GM12878 (cell line): ENCODE data around the gene STON1. TPM values are rescaled to one million over a fixed set of nuclear protein-coding genes. Genes with fewer than 3 reads are reported as not detected.

Source experiments
- ATAC-seq: fragments of 200-7000 bp; cut with Tn5 transposase; 3 replicates; pipeline ENCODE4 v1.9.1; 2020; ENCODE audit warnings: mild to moderate bottlenecking, moderate library complexity
- BruUV-seq: library from RNA; stranded (reverse); fragments of 400-500 nt; replicated peaks from 2 replicates; lab custom pipeline; 2021; lab: Mats Ljungman, UMichigan
- CTCF ChIA-PET: fragments of 300-600 bp; sonication (Branson Sonifier 250); formaldehyde crosslinking; extraction: SDS; loops from one replicate; lab custom pipeline; 2021; ENCODE audit warnings: inconsistent platforms; lab: Yijun Ruan, JAX
- POLR2A ChIA-PET: fragments of 350-600 bp; formaldehyde crosslinking; extraction: SDS; loops from one replicate; lab custom pipeline; 2021; ENCODE audit warnings: inconsistent platforms; lab: Charles Lee
- RAD21 ChIA-PET: fragments of 300-600 bp; sonication (Branson Sonifier 250); formaldehyde crosslinking; loops from one replicate; lab custom pipeline; 2023; ENCODE audit warnings: antibody characterized with exemption; ENCODE audit not compliant: unreplicated experiment; lab: Charles Lee
- SMC1A ChIA-PET: fragments of 300-600 bp; sonication (Branson Sonifier 250); formaldehyde crosslinking; loops from one replicate; lab custom pipeline; 2023; ENCODE audit not compliant: unreplicated experiment, uncharacterized antibody; lab: Charles Lee
- DNase-seq: peaks from one replicate; pipeline ENCODE4 v3.0.0-alpha.2; 2011; ENCODE audit warnings: low read depth, low spot score
- FAIRE-seq: peaks from 3 replicates; lab custom pipeline; 2011; peaks lifted over from hg19 to GRCh38; lab: Jason Lieb, UNC
- H2AFZ ChIP-seq: 2 replicates; pipeline ENCODE4 v1.6.0; 2011; ENCODE audit warnings: low read depth, low read length, control low read depth; ENCODE audit not compliant: control insufficient read depth
- H3K27ac ChIP-seq: 2 replicates; pipeline ENCODE4 v1.5.1; 2011; ENCODE audit warnings: control low read depth; ENCODE audit not compliant: control insufficient read depth, insufficient read depth
- H3K27me3 ChIP-seq, 2 experiments: replicated peaks in 1 of 2; 2 replicates each; pipeline versions ENCODE4 v1.6.0 to v1.6.1; 2011; ENCODE audit warnings: low read length in 1 of 2; ENCODE audit not compliant: control insufficient read depth in 2 of 2, insufficient read depth in 2 of 2
- H3K36me3 ChIP-seq, 2 experiments: 2 replicates each; pipeline ENCODE4 v1.5.1; 2011; ENCODE audit warnings: low read length in 1 of 2; ENCODE audit not compliant: control insufficient read depth in 2 of 2, insufficient read depth in 2 of 2
- H3K4me1 ChIP-seq: 2 replicates; pipeline ENCODE4 v1.6.1; 2011; ENCODE audit warnings: mild to moderate bottlenecking, low read length, moderate library complexity, mixed read lengths; ENCODE audit not compliant: control insufficient read depth, insufficient read depth
- H3K4me2 ChIP-seq: 2 replicates; pipeline ENCODE4 v1.6.0; 2011; ENCODE audit warnings: control low read depth; ENCODE audit not compliant: control insufficient read depth, insufficient read depth
- H3K4me3 ChIP-seq: fragments of 200-600 bp; sonication (generic); 2 replicates; pipeline ENCODE4 v1.5.1; 2016
- H3K79me2 ChIP-seq: 2 replicates; pipeline ENCODE4 v1.6.0; 2011; ENCODE audit warnings: low read length; ENCODE audit not compliant: control insufficient read depth, insufficient read depth
- H3K9ac ChIP-seq: 2 replicates; pipeline ENCODE4 v1.8.0; 2011; ENCODE audit warnings: low read length, control low read depth, mixed read lengths; ENCODE audit not compliant: control insufficient read depth, insufficient read depth
- H3K9me3 ChIP-seq: replicated peaks from 3 replicates; pipeline ENCODE4 v1.5.1; 2011; ENCODE audit warnings: mild to moderate bottlenecking, low read length; ENCODE audit not compliant: control insufficient read depth, insufficient read depth
- H4K20me1 ChIP-seq: 2 replicates; pipeline ENCODE4 v1.6.0; 2011; ENCODE audit not compliant: control insufficient read depth, insufficient read depth
- EGR1 ChIP-seq, 2 experiments: IDR thresholded peaks; 1 replicate in 1 of 2; 2 replicates in 1 of 2; pipeline ENCODE4 v1.6.1; 2011 to 2012; ENCODE audit warnings: low read depth in 2 of 2, low read length in 2 of 2, borderline replicate concordance in 1 of 2, mild to moderate bottlenecking in 1 of 2, moderate library complexity in 1 of 2
- TAF1 ChIP-seq: IDR thresholded peaks from 2 replicates; pipeline ENCODE4 v1.6.1; 2011; ENCODE audit warnings: mild to moderate bottlenecking, low read depth, low read length, borderline replicate concordance
- WGBS: methylation state at CpG from one replicate; pipeline ENCODE4 v1.1.6; 2016; ENCODE audit warnings: low lambda C conversion rate; ENCODE audit not compliant: insufficient replicate concordance, insufficient coverage; ENCODE audit errors: missing lambda C conversion rate; 5-methylcytosine and 5-hydroxymethylcytosine counted together
- in situ Hi-C: fragments of 300-500 bp; cut with MboI; formaldehyde crosslinking; loops from 9 replicates; pipeline ENCODE4 v1.14.3; 2018; ENCODE audit warnings: mixed read lengths
- intact Hi-C: fragments of 100-400 bp; cut with micrococcal nuclease; formaldehyde crosslinking; loops from one replicate; pipeline ENCODE4 v1.14.2; 2022; ENCODE audit not compliant: unreplicated experiment
- polyA plus RNA-seq, 11 experiments: library from polyadenylated mRNA; depleted of rRNA in 4 of 11; unstranded in 6 of 11; stranded (reverse) in 5 of 11; fragments of >200 nt; fragmentation: Nextera tagmentation in 4 of 11; fragmentation: Illumina TruSeq in 1 of 11; extraction: Ambion mirVana in 4 of 11; extraction: Trizol in 1 of 11; gene quantifications; 1 replicate in 1 of 11; 2 replicates in 10 of 11; pipeline versions ENCODE4 v1.2.1 to v1.2.3, GENCODE V29; 2011 to 2016; ENCODE audit warnings: inconsistent platforms in 2 of 11, missing spikeins in 2 of 11, low read depth in 1 of 11
- total RNA-seq, 4 experiments: library from RNA; depleted of rRNA in 3 of 4; stranded (reverse); fragments of >200 nt in 3 of 4; fragmentation: Illumina TruSeq in 1 of 4; extraction: Trizol in 1 of 4; gene quantifications; 2 replicates each; pipeline versions ENCODE4 v1.2.1 to v1.2.3, GENCODE V29; 2013 to 2021
- TF ChIP-seq, protein P1 (sequence below): fragments of 450-650 bp; IDR thresholded peaks from 2 replicates; pipeline ENCODE4 v1.6.1; 2016; ENCODE audit warnings: mild to moderate bottlenecking, moderate library complexity, borderline replicate concordance

STON1 gene
- total and polyA plus RNA-seq, 10 of the 15 experiments (the other 5 are each of a cell fraction or from before 2014, with no cell fraction given): 0.11 to 0.90 (median 0.22) TPM; not detected in 2

DNA sequence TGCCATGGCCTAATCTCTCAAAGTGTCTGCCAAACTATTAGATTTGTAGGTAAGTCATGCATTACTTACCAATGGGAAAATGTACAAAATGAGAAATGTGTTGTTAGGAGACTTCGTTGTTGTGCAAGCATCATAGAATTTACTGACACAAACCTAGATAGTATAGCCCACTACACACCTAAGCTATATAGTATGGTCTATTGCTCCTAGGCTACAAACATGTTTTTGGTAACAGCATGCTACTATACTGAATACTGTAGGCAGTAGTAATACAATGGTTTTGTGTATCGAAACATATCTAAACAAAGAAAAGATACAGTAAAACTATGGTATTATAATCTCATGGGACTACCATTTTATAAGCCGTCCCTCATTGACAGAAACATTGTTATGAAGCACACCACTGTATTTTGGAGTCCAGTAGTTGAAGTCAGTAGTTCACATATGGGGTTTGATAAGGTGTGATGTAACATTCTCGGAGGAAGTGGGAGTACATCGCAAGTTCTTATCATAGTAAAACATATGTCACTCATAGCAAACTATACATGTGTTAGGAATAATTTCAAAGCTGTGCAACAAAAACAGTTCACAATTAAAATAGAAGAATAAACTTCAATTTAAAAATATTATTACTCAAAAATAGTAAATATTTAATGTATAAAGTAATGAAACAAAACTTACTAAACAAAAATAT is 75.7 kb downstream of the STON1 start:
- Histone ChIP-seq H2AFZ (no peak overlapping the region), H3K4me3 (no peak overlapping the region), H3K4me1 (no peaks in the 10 kb centered on the region), H3K36me3 (no peaks in the 10 kb centered on the region), H3K9ac (no peak overlapping the region), H3K9me3 (no peaks in the 10 kb centered on the region), H4K20me1 (no peaks in the 10 kb centered on the region), H3K27me3 (peaks cover 0 to 2% of the 10 kb centered on the region in 2 experiments; a peak in 3 of 4 replicates), H3K4me2 (no peak overlapping the region), H3K79me2 (no peaks in the 10 kb centered on the region), H3K27ac (no peak overlapping the region)
- ATAC-seq: no peak
- TF ChIP-seq TAF1 (no peak), EGR1 (IDR thresholded peaks at IDR 0.05; ENCODE audit: borderline replicate concordance in 1 of 2, low read depth in 2 of 2, low read length in 2 of 2) (no peak)
- TF ChIP-seq, protein P1, sequence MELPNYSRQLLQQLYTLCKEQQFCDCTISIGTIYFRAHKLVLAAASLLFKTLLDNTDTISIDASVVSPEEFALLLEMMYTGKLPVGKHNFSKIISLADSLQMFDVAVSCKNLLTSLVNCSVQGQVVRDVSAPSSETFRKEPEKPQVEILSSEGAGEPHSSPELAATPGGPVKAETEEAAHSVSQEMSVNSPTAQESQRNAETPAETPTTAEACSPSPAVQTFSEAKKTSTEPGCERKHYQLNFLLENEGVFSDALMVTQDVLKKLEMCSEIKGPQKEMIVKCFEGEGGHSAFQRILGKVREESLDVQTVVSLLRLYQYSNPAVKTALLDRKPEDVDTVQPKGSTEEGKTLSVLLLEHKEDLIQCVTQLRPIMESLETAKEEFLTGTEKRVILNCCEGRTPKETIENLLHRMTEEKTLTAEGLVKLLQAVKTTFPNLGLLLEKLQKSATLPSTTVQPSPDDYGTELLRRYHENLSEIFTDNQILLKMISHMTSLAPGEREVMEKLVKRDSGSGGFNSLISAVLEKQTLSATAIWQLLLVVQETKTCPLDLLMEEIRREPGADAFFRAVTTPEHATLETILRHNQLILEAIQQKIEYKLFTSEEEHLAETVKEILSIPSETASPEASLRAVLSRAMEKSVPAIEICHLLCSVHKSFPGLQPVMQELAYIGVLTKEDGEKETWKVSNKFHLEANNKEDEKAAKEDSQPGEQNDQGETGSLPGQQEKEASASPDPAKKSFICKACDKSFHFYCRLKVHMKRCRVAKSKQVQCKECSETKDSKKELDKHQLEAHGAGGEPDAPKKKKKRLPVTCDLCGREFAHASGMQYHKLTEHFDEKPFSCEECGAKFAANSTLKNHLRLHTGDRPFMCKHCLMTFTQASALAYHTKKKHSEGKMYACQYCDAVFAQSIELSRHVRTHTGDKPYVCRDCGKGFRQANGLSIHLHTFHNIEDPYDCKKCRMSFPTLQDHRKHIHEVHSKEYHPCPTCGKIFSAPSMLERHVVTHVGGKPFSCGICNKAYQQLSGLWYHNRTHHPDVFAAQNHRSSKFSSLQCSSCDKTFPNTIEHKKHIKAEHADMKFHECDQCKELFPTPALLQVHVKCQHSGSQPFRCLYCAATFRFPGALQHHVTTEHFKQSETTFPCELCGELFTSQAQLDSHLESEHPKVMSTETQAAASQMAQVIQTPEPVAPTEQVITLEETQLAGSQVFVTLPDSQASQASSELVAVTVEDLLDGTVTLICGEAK: no peak
- POLR2A ChIA-PET: no interaction called here
- BruUV-seq: no TSS peak
- RAD21 ChIA-PET: no interaction called here
- in situ Hi-C loops: no loop called here
- intact Hi-C loops: loop anchor here (10.0 kb wide), 1 partner anchor 1889 kb away; no protein-coding TSS in a partner anchor
- no peak for FAIRE-seq
- CTCF ChIA-PET: no interaction called here
- no peak for DNase-seq
- 48% methylated on average over 5 of the region's 5 CpGs for WGBS
- SMC1A ChIA-PET: no interaction called here
